ENCODE data around the gene PBX3. TPM values are rescaled to one million over a fixed set of nuclear protein-coding genes. Genes with fewer than 3 reads are reported as not detected.

The PBX3 gene
- total and polyA plus RNA-seq, 9 of the 15 experiments (the other 6 are each of a cell fraction or from before 2014, with no cell fraction given) = 0.14 to 5.8 (median 0.92) TPM

- BruUV-seq (replicated peaks) = no TSS peak
- FAIRE-seq (no peak), ATAC-seq (no peak), DNase-seq (ENCODE audit: extremely low read depth in 1 of 4, low spot score in 3 of 4) (no peak)
- Histone ChIP-seq H4K20me1 (replicated peaks; ENCODE audit: control insufficient read depth, insufficient read depth, low read length) (no peaks in the 10 kb centered on the region), H3K9me1 (ENCODE audit: control insufficient read depth, insufficient read depth, low read length) (no peaks in the 10 kb centered on the region), H3K4me1 (replicated peaks in 1 of 2; ENCODE audit: control insufficient read depth in 2 of 2, insufficient read depth in 2 of 2, low read length in 2 of 2) (no peaks in the 10 kb centered on the region), H2AFZ (ENCODE audit: low read depth, low read length) (no peak overlapping the region), H3K4me3 (no peak overlapping the region), H3K79me2 (ENCODE audit: control insufficient read depth, insufficient read depth, low read length) (no peaks in the 10 kb centered on the region), H3K27ac (ENCODE audit: extremely low read depth, low read depth, low read length) (no peak overlapping the region), H3K9ac (ENCODE audit: insufficient read depth in 1 of 2, low read depth in 2 of 2, low read length in 2 of 2) (no peak overlapping the region), H3K9me3 (replicated peaks; ENCODE audit: control insufficient read depth, insufficient read depth, low read depth, low read length) (no peaks in the 10 kb centered on the region), H3K4me2 (ENCODE audit: insufficient read depth, low read length) (no peak overlapping the region), H3K27me3 (ENCODE audit: control insufficient read depth in 2 of 2, insufficient read depth in 2 of 2, low read length in 2 of 2) (peaks cover 0 to 3% of the 10 kb centered on the region in 2 experiments; a peak in 2 of 5 replicates), H3K36me3 (ENCODE audit: control insufficient read depth, insufficient read depth, low read length) (no peaks in the 10 kb centered on the region)
- WGBS (ENCODE audit: insufficient coverage, low coverage, missing lambda C conversion rate) = 12% methylated on average over 6 of the region's 6 CpGs
- ChIA-PET POLR2A (no interaction called here), CTCF (ENCODE audit: low intra/inter-chr PET ratio) (no interaction called here)
- intact Hi-C loops (cut with micrococcal nuclease) = no loop called here
- in situ Hi-C loops (cut with MboI) = no loop called here
- TF ChIP-seq NCOA4 (IDR thresholded peaks at IDR 0.05; ENCODE audit: partially characterized antibody) = no peak
- TF ChIP-seq ZNF184 (CRISPR knock-in tag; IDR thresholded peaks at IDR 0.05) = no peak
- no peak for TF ChIP-seq ZNF318 (IDR thresholded peaks at IDR 0.05; ENCODE audit: borderline replicate concordance in 1 of 2, low read depth in 1 of 2)
- no peak for TF ChIP-seq CHD2 (IDR thresholded peaks at IDR 0.05; ENCODE audit: low read depth, low read length)
- TF ChIP-seq THAP12 (CRISPR knock-in tag; IDR thresholded peaks at IDR 0.05) = no peak
- no peak for TF ChIP-seq THAP7 (CRISPR knock-in tag; IDR thresholded peaks at IDR 0.05)
- TF ChIP-seq CC2D1A (IDR thresholded peaks at IDR 0.05) = no peak
These were observed 65.2 kb downstream of the PBX3 start for GRCh38 chr9:125812403-125812802.
